HEK293 (cell line): ENCODE measurements around the gene KIF7.

Experiments used
- CTCF ChIA-PET: fragments of 350-600 bp; formaldehyde crosslinking; extraction: SDS; loops from one replicate; lab custom pipeline; 2021; ENCODE audit warnings: antibody characterized with exemption; lab: Yijun Ruan, JAX
- POLR2A ChIA-PET: fragments of 300-600 bp; formaldehyde crosslinking; extraction: SDS; loops from one replicate; lab custom pipeline; 2020; ENCODE audit warnings: antibody characterized with exemption, inconsistent platforms; lab: Yijun Ruan, JAX
- H3K27ac ChIP-seq: fragments of 200-500 bp; sonication (Bioruptor generic); 2 replicates; pipeline ENCODE4 v1.5.1; 2014; ENCODE audit warnings: low read depth, low read length, control low read depth, inconsistent platforms; ENCODE audit errors: extremely low read depth
- H3K36me3 ChIP-seq, 2 experiments: fragments of 200-500 bp in 1 of 2; sonication (Bioruptor generic) in 1 of 2; 1 replicate in 1 of 2; 2 replicates in 1 of 2; pipeline ENCODE4 v1.5.1; 2014 to 2017; ENCODE audit warnings: inconsistent platforms in 2 of 2, low read length in 2 of 2; ENCODE audit not compliant: control insufficient read depth in 2 of 2, insufficient read depth in 1 of 2
- H3K4me1 ChIP-seq: fragments of 200-500 bp; sonication (Bioruptor generic); 2 replicates; pipeline ENCODE4 v1.5.1; 2014; ENCODE audit warnings: mild to moderate bottlenecking, low read length, inconsistent platforms; ENCODE audit not compliant: control insufficient read depth, insufficient read depth
- H3K4me3 ChIP-seq: 2 replicates; pipeline ENCODE4 v1.5.1; 2011; ENCODE audit warnings: low read depth, mild to moderate bottlenecking, control low read depth, low read length, moderate library complexity
- H3K9me3 ChIP-seq: fragments of 200-500 bp; sonication (Bioruptor generic); 2 replicates; pipeline ENCODE4 v1.5.1; 2014; ENCODE audit warnings: low read depth, low read length, inconsistent platforms; ENCODE audit not compliant: control insufficient read depth, insufficient read depth
- GLI2 ChIP-seq: fragments of 450-650 bp; formaldehyde crosslinking; IDR thresholded peaks from 2 replicates; pipeline ENCODE4; 2017; ENCODE audit warnings: missing biosample characterization, missing genetic modification characterization, low read depth, borderline replicate concordance
- KLF16 ChIP-seq: fragments of 450-650 bp; formaldehyde crosslinking; IDR thresholded peaks from 2 replicates; pipeline ENCODE4 v1.5.1; 2017; ENCODE audit warnings: missing biosample characterization, missing genetic modification characterization
- SETDB1 ChIP-seq: IDR thresholded peaks from one replicate; pipeline ENCODE4 v1.6.1; 2017; ENCODE audit warnings: mild to moderate bottlenecking, low read length, moderate library complexity, mixed read lengths; ENCODE audit not compliant: insufficient read length
- SP2 ChIP-seq: fragments of 450-650 bp; formaldehyde crosslinking; IDR thresholded peaks from 2 replicates; pipeline ENCODE4 v1.5.1; 2016; ENCODE audit warnings: missing biosample characterization, missing genetic modification characterization
- TSHZ1 ChIP-seq: fragments of 450-650 bp; formaldehyde crosslinking; IDR thresholded peaks from 2 replicates; pipeline ENCODE4 v1.5.1; 2016; ENCODE audit warnings: missing biosample characterization, missing genetic modification characterization, borderline replicate concordance
- ZBTB17 ChIP-seq: fragments of 450-650 bp; formaldehyde crosslinking; IDR thresholded peaks from 2 replicates; pipeline ENCODE4 v1.5.1; 2016; ENCODE audit warnings: missing biosample characterization, missing genetic modification characterization
- ZBTB7A ChIP-seq: fragments of 450-650 bp; formaldehyde crosslinking; IDR thresholded peaks from 2 replicates; pipeline ENCODE4 v1.5.1; 2016; ENCODE audit warnings: low read depth, missing biosample characterization, missing genetic modification characterization
- ZNF114 ChIP-seq: fragments of 450-650 bp; formaldehyde crosslinking; IDR thresholded peaks from 2 replicates; pipeline ENCODE4 v1.5.0; 2017; ENCODE audit warnings: missing biosample characterization, missing genetic modification characterization
- ZNF19 ChIP-seq: fragments of 450-650 bp; formaldehyde crosslinking; IDR thresholded peaks from 2 replicates; pipeline ENCODE4; 2016; ENCODE audit warnings: missing biosample characterization, missing genetic modification characterization, low read depth
- ZNF239 ChIP-seq: fragments of 450-650 bp; formaldehyde crosslinking; IDR thresholded peaks from 2 replicates; pipeline ENCODE4 v1.5.1; 2016; ENCODE audit warnings: missing biosample characterization, missing genetic modification characterization
- ZNF341 ChIP-seq: fragments of 450-650 bp; formaldehyde crosslinking; IDR thresholded peaks from 2 replicates; pipeline ENCODE4; 2016; ENCODE audit warnings: low read depth, missing biosample characterization, missing genetic modification characterization
- ZNF354C ChIP-seq: fragments of 450-650 bp; formaldehyde crosslinking; IDR thresholded peaks from 2 replicates; pipeline ENCODE4 v1.5.1; 2016; ENCODE audit warnings: missing biosample characterization, missing genetic modification characterization, low read depth, borderline replicate concordance
- ZNF600 ChIP-seq: fragments of 450-650 bp; formaldehyde crosslinking; IDR thresholded peaks from 2 replicates; pipeline ENCODE4 v1.5.1; 2016; ENCODE audit warnings: missing biosample characterization, missing genetic modification characterization
- ZNF660 ChIP-seq: fragments of 450-650 bp; IDR thresholded peaks from 2 replicates; pipeline ENCODE4 v1.5.1; 2018; ENCODE audit warnings: missing biosample characterization, mild to moderate bottlenecking, missing genetic modification characterization
- ZNF768 ChIP-seq: fragments of 450-650 bp; formaldehyde crosslinking; IDR thresholded peaks from 2 replicates; pipeline ENCODE4 v1.5.1; 2018; ENCODE audit warnings: missing biosample characterization, mild to moderate bottlenecking, missing genetic modification characterization
- TF ChIP-seq, protein P1 (sequence below): fragments of 450-650 bp; formaldehyde crosslinking; IDR thresholded peaks from 2 replicates; pipeline ENCODE4 v1.5.1; 2016; ENCODE audit warnings: missing biosample characterization, missing genetic modification characterization

The KIF7 gene

GRCh38 chr15:89631902-89632264, 23.4 kb downstream of the KIF7 start:
- Histone ChIP-seq H3K4me3 (no peak overlapping the region), H3K4me1 (no peaks in the 10 kb centered on the region), H3K9me3 (no peaks in the 10 kb centered on the region; the same call in 1 of the 2 replicates), H3K27ac (no peak overlapping the region), H3K36me3 (peaks cover 50 to 67% of the 10 kb centered on the region in 2 experiments)
- POLR2A ChIA-PET: interaction anchor here (0.7 to 1.0 kb wide), 3 partner anchors 11 to 57 kb away, joined by 3 to 4 read pairs (median 3); partner anchors contain the start of gene TICRR
- TF ChIP-seq ZNF600 (tag by site-specific recombination) (peak; percentile 76), ZNF354C (tag by site-specific recombination) (no peak)
- CTCF ChIA-PET: interaction anchor here (1.0 kb wide), 2 partner anchors 13 to 16 kb away, joined by 3 to 6 read pairs; no protein-coding TSS in a partner anchor

DNA sequence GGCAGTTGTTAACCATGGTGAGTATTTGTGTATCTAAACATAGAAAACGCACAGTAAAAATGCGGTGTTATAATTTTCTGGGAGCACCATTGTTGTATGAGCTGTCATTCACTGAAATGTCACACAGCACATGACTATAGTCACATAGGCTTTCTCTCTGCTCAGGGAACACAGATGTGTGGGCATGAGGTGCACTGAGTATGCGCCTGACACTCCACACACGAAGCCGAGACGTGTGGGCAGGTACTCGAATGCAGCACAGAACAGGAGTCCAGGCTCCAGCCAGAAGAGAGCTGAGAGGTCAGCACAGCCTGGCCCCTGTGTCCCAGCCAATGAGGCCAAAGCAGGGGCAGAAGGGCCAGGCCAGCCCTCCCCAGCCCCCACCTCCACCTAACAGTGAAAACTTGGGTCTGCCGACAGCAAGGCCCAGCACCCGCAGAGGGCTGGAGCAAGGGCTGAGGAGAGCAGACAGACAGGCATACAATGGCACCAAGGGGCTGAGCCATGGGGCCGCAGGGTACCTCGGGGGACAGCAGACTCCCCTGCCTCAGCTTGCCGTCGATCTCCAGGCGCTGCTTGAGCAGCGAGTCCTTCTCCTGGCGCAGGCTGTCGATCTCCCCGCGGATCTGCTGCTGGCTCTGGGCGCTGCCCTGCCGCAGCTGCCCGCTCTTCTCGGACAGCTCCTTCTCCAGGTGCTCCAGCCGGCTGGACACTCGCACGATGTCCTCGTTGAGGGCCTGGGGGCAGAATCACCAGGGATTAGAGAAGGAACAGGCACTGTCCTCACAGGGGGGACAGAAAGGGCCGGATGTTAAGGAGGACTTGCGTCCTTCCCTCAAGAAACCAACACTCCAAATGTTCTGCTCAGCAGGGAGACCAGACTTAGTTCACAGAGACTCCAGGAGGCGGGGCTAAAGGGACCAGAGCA, 24.0 kb downstream of the KIF7 start:
- TF ChIP-seq KLF16 (tag by site-specific recombination): no peak
- no peak for TF ChIP-seq ZNF660
- ChIA-PET CTCF (no interaction called here), POLR2A (no interaction called here)
- Histone ChIP-seq H3K4me1 (no peaks in the 10 kb centered on the region), H3K4me3 (no peak overlapping the region), H3K9me3 (no peaks in the 10 kb centered on the region; the same call in 1 of the 2 replicates), H3K27ac (no peak overlapping the region), H3K36me3 (peaks cover 54 to 73% of the 10 kb centered on the region in 2 experiments)

GRCh38 chr15:89630260-89630659, 25.0 kb downstream of the KIF7 start:
- H3K9me3 ChIP-seq: no peaks in the 10 kb centered on the region; the same call in 1 of the 2 replicates
- H3K4me3 ChIP-seq: no peak overlapping the region
- ChIA-PET POLR2A (no interaction called here), CTCF (interaction anchor here (1.4 kb wide), 1 partner anchor 17 kb away, joined by 3 read pairs; no protein-coding TSS in a partner anchor)
- no peak overlapping the region for H3K27ac ChIP-seq
- TF ChIP-seq ZBTB17 (no peak), SETDB1 (no peak), ZNF341 (tag by site-specific recombination) (0 out of 2 replicates have a peak, but pooled peaks have one; percentile 10)
- no peaks in the 10 kb centered on the region for H3K4me1 ChIP-seq
- H3K36me3 ChIP-seq: peaks cover 64 to 83% of the 10 kb centered on the region in 2 experiments

GRCh38 chr15:89629829-89630228, 25.4 kb downstream of the KIF7 start:
- H3K36me3 ChIP-seq: peaks cover 68 to 87% of the 10 kb centered on the region in 2 experiments
- no peak overlapping the region for H3K4me3 ChIP-seq
- CTCF ChIA-PET: interaction anchor here (1.4 kb wide), 1 partner anchor 18 kb away, joined by 3 read pairs; no protein-coding TSS in a partner anchor
- H3K9me3 ChIP-seq: no peaks in the 10 kb centered on the region; the same call in 1 of the 2 replicates
- H3K27ac ChIP-seq: 0 out of 2 replicates have a peak overlapping the region, but pooled peaks have one; percentile 24
- H3K4me1 ChIP-seq: no peaks in the 10 kb centered on the region
- POLR2A ChIA-PET: no interaction called here
- TF ChIP-seq, protein P1, sequence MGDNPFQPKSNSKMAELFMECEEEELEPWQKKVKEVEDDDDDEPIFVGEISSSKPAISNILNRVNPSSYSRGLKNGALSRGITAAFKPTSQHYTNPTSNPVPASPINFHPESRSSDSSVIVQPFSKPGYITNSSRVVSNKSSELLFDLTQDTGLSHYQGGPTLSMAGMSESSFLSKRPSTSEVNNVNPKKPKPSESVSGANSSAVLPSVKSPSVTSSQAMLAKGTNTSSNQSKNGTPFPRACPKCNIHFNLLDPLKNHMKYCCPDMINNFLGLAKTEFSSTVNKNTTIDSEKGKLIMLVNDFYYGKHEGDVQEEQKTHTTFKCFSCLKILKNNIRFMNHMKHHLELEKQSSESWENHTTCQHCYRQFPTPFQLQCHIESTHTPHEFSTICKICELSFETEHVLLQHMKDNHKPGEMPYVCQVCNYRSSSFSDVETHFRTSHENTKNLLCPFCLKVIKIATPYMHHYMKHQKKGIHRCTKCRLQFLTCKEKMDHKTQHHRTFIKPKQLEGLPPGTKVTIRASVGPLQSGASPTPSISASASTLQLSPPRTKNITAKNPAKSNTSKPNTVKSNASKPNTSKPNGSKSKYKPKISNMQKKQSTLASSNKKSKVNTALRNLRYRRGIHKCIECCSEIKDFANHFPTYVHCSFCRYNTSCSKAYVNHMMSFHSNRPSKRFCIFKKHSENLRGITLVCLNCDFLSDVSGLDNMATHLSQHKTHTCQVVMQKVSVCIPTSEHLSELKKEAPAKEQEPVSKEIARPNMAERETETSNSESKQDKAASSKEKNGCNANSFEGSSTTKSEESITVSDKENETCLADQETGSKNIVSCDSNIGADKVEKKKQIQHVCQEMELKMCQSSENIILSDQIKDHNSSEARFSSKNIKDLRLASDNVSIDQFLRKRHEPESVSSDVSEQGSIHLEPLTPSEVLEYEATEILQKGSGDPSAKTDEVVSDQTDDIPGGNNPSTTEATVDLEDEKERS: no peak
- TF ChIP-seq GLI2 (tag by site-specific recombination) (no peak), ZNF768 (tag by site-specific recombination) (no peak), TSHZ1 (tag by site-specific recombination) (no peak), SETDB1 (no peak), ZNF239 (tag by site-specific recombination) (no peak), ZNF354C (tag by site-specific recombination) (no peak), ZNF19 (tag by site-specific recombination) (no peak), ZBTB7A (no peak), KLF16 (tag by site-specific recombination) (no peak), SP2 (no peak), ZNF114 (tag by site-specific recombination) (no peak)
